OCI-LY7 (cell line): ENCODE data around the gene STAT4.

Experiments used
- CTCF ChIP-seq: fragments of 200-600 bp; sonication (generic); conservative IDR thresholded peaks from 2 replicates; pipeline ENCODE4 v1.5.1; 2014; ENCODE audit warnings: mild to moderate bottlenecking, antibody characterized with exemption, low read length, moderate library complexity, mixed read lengths
- EZH2phosphoT487 ChIP-seq: fragments of 200-600 bp; sonication (generic); IDR thresholded peaks from 2 replicates; pipeline ENCODE4 v1.6.1; 2018; ENCODE audit warnings: low read depth, borderline replicate concordance, mild to moderate bottlenecking, mixed run types, antibody characterized with exemption, low read length, moderate library complexity, mixed read lengths

GRCh38 chr2:191006297-191006696, 144.5 kb downstream of the STAT4 start:
- TF ChIP-seq CTCF, result no peak
- TF ChIP-seq EZH2phosphoT487, result no peak
